Adrenal gland (tissue), 12 donors: ENCODE data around the gene ACACB. TPM values are rescaled to one million over a fixed set of nuclear protein-coding genes. Genes with fewer than 3 reads are reported as not detected.

ENCODE experiments used
- DNase-seq, 7 donors: peaks; one replicate each; pipeline ENCODE4 v3.0.0-alpha.2; 2019 to 2020
- H3K27ac ChIP-seq, 5 donors: fragments of 200-600 bp; sonication (generic) in 4 of 5; 1 replicate in 3 of 5; 2 replicates in 2 of 5; pipeline versions ENCODE4 v1.5.1 to v1.8.0; 2016 to 2020; ENCODE audit warnings: mild to moderate bottlenecking in 1 of 5
- H3K27me3 ChIP-seq: fragments of 200-600 bp; 2 replicates; pipeline ENCODE4 v1.8.0; 2021
- H3K36me3 ChIP-seq, 2 donors: fragments of 200-600 bp; replicated peaks in 1 of 2; 1 replicate in 1 of 2; 2 replicates in 1 of 2; pipeline versions ENCODE4 v1.5.1 to v1.8.0; 2018 to 2022
- H3K4me1 ChIP-seq, 2 donors: fragments of 200-600 bp; replicated peaks in 1 of 2; 1 replicate in 1 of 2; 2 replicates in 1 of 2; pipeline versions ENCODE4 v1.5.1 to v1.8.0; 2018 to 2021
- H3K4me3 ChIP-seq, 4 donors: fragments of 200-600 bp; sonication (generic) in 3 of 4; one replicate each; pipeline ENCODE4 v1.5.1; 2016 to 2018
- H3K9me3 ChIP-seq, 3 donors: fragments of 200-600 bp; sonication (generic) in 1 of 3; replicated peaks in 1 of 3; 1 replicate in 2 of 3; 2 replicates in 1 of 3; pipeline versions ENCODE4 v1.5.1 to v1.8.0; 2016 to 2021
- CTCF ChIP-seq, 6 experiments: fragments of 450-650 bp in 4 of 6; fragments of 200-600 bp in 2 of 6; sonication (generic) in 1 of 6; IDR thresholded peaks; 1 replicate in 5 of 6; 2 replicates in 1 of 6; pipeline versions ENCODE4 v1.5.1 to v1.8.0; 2016 to 2021; ENCODE audit warnings: antibody characterized with exemption in 6 of 6, mild to moderate bottlenecking in 2 of 6, moderate library complexity in 1 of 6
- POLR2A ChIP-seq, 2 donors: fragments of 450-650 bp; IDR thresholded peaks; one replicate each; pipeline ENCODE4 v1.6.1; 2017; ENCODE audit warnings: antibody characterized with exemption in 2 of 2, mild to moderate bottlenecking in 2 of 2, moderate library complexity in 1 of 2
- WGBS, 4 donors: extraction: QIAGEN DNeasy Blood & Tissue Kit in 2 of 4; methylation state at CpG; one replicate each; pipeline versions ENCODE4 v1.1.5 to v1.1.7; 2013 to 2017; 5-methylcytosine and 5-hydroxymethylcytosine counted together
- intact Hi-C, 2 donors: fragments of 100-400 bp; cut with DNase I; formaldehyde crosslinking; loops; one replicate each; pipeline versions ENCODE4 v1.14.1 to v1.15.0; 2022 to 2023
- polyA plus RNA-seq, 3 donors: library from polyadenylated mRNA; stranded (reverse); fragments of 200-250 nt in 2 of 3; fragments of 350-450 nt in 1 of 3; fragmentation: Illumina TruSeq in 1 of 3; extraction: RNeasy Lipid Tissue Mini Kit (QIAGEN cat#74804) in 1 of 3; gene quantifications; one replicate each; pipeline ENCODE4 v1.2.3, GENCODE V29; 2013 to 2014
- total RNA-seq, 9 donors: library from RNA; depleted of rRNA in 4 of 9; stranded (reverse); fragments of >200 nt in 4 of 9; fragments of 120-200 nt in 1 of 9; fragmentation: NEBNext Ultra II Directional in 1 of 9; extraction: Animal tissue kit (Norgen Biotek cat#: 25700) in 1 of 9; gene quantifications; one replicate each; pipeline versions ENCODE4 v1.1.0 to v1.2.4, GENCODE V29; 2013 to 2023
- donor health status: healthy with polysubstance abuse.
- donor health status: Bipolar disorder and iron deficiency.
- donor health status: DM: yes; HTN: yes; CAD: no.
- donor health status: DM: no; HTN: no; CAD: no.
- donor health status: DM: no; HTN: no; CAD: no.
- donor health status: DM: yes; HTN: yes; CAD: no.

ACACB gene
- total and polyA plus RNA-seq, 12 donors = 35.5 to 143 (median 65.7) TPM

GRCh38 chr12:109301643-109302168 lies 185.3 kb downstream of the ACACB start:
- no peaks in the 10 kb centered on the region for H3K4me1 ChIP-seq
- TF ChIP-seq CTCF (IDR thresholded peaks at IDR 0.05) (no peak), POLR2A (IDR thresholded peaks at IDR 0.05) (no peak)
- no peaks in the 10 kb centered on the region for H3K36me3 ChIP-seq
- no peak overlapping the region for H3K27ac ChIP-seq
- intact Hi-C loops = no loop called here
- WGBS, 4 donors = 63 to 81% (median 70%) methylated on average over 3 of the region's 3 CpGs
- no peak for DNase-seq
- H3K9me3 ChIP-seq = no peaks in the 10 kb centered on the region
- no peak overlapping the region for H3K4me3 ChIP-seq
- H3K27me3 ChIP-seq = peaks cover 5% of the 10 kb centered on the region

- DNase-seq = no peak
- intact Hi-C loops = no loop called here
- Histone ChIP-seq H3K27me3 (peaks cover 5% of the 10 kb centered on the region), H3K27ac (no peak overlapping the region), H3K4me1 (no peaks in the 10 kb centered on the region), H3K36me3 (no peaks in the 10 kb centered on the region), H3K4me3 (no peak overlapping the region), H3K9me3 (no peaks in the 10 kb centered on the region)
- TF ChIP-seq CTCF (IDR thresholded peaks at IDR 0.05) (no peak), POLR2A (IDR thresholded peaks at IDR 0.05) (no peak)
- 69 to 75% (median 72%) methylated on average over 2 of the region's 2 CpGs for WGBS, 4 donors
Observed at GRCh38 chr12:109302358-109302757, 186.0 kb downstream of the ACACB start.

GRCh38 chr12:109302770-109303169 lies 186.4 kb downstream of the ACACB start:
- H3K36me3 ChIP-seq = no peaks in the 10 kb centered on the region
- no peaks in the 10 kb centered on the region for H3K9me3 ChIP-seq
- intact Hi-C loops = no loop called here
- WGBS, 4 donors = 77 to 87% (median 80%) methylated on average over 5 of the region's 5 CpGs
- peaks cover 6% of the 10 kb centered on the region for H3K27me3 ChIP-seq
- H3K4me3 ChIP-seq = no peak overlapping the region
- TF ChIP-seq POLR2A (IDR thresholded peaks at IDR 0.05) (no peak), CTCF (IDR thresholded peaks at IDR 0.05) (no peak)
- H3K4me1 ChIP-seq = no peaks in the 10 kb centered on the region
- no peak for DNase-seq
- no peak overlapping the region for H3K27ac ChIP-seq

- WGBS, 4 donors = 43 to 56% (median 51%) methylated on average over 4 to 8 of the region's 8 CpGs
- Histone ChIP-seq H3K9me3 (no peaks in the 10 kb centered on the region), H3K4me1 (peaks cover 6 to 8% of the 10 kb centered on the region in 2 donors), H3K27ac (no peak overlapping the region), H3K36me3 (no peaks in the 10 kb centered on the region), H3K4me3 (no peak overlapping the region), H3K27me3 (peaks cover 20% of the 10 kb centered on the region)
- intact Hi-C loops = no loop called here
- TF ChIP-seq POLR2A (IDR thresholded peaks at IDR 0.05) = no peak
- TF ChIP-seq CTCF (IDR thresholded peaks at IDR 0.05) = no peak
- DNase-seq = no peak
Observed at GRCh38 chr12:109304485-109304884, 188.1 kb downstream of the ACACB start.
